ENCODE results near the gene CNOT1.

DNA sequence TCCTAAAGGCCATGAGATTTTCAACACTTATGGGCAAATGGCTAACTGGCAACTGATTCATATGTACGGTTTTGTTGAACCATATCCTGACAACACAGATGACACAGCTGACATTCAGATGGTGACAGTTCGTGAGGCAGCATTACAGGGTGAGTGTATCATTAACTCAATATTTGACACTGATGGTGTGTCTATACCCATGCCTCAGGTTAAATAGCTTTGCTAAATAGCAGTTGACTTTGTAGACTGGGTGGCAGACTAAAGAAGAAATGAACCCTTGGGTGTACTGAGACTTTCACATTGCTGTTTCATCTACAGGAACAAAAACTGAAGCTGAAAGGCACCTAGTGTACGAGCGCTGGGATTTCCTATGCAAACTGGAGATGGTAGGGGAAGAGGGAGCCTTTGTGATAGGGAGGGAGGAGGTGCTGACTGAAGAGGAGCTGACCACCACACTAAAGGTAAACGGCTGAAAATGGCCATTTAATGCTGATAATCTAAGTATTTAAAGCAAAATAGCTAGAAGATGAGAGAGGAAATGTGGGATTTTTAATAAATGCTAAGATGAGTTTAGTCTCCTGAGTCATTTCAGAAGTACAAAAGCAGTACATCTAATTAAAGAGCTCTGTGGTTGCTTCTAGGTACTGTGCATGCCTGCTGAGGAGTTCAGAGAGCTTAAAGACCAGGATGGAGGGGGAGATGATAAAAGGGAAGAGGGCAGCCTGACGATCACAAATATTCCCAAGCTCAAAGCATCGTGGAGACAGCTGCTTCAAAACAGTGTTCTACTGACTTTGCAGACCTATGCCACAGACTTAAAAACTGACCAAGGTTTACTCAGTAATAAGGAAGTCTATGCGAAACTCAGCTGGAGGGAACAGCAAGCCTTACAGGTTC is 111.3 kb downstream of the CNOT1 start:
- TF ChIP-seq CTCF (IDR thresholded peaks at IDR 0.05; ENCODE audit: low read depth, low read length, missing input control) (no peak), TAF1 (conservative IDR thresholded peaks at IDR 0.05) (no peak), YY1 (IDR thresholded peaks at IDR 0.05) (no peak), HNF4G (IDR thresholded peaks at IDR 0.05) (no peak)

Measured in liver (tissue), 3 donors.